A549 (cell line): ENCODE data around the gene CXCL5.

Experiments used
- CHD2 ChIP-seq: fragments of 150-350 bp; IDR thresholded peaks from 2 replicates; pipeline ENCODE4 v1.6.1; 2014; ENCODE audit warnings: low read length; ENCODE audit not compliant: partially characterized antibody
- HDAC2 ChIP-seq: fragments of 200-600 bp; sonication (generic); IDR thresholded peaks from 2 replicates; pipeline ENCODE4 v1.6.1; 2016
- MAFK ChIP-seq: fragments of 450-650 bp; IDR thresholded peaks from 2 replicates; pipeline ENCODE4 v1.6.1; 2014; ENCODE audit not compliant: partially characterized antibody
- PHF8 ChIP-seq: fragments of 200-600 bp; sonication (generic); IDR thresholded peaks from 2 replicates; pipeline ENCODE4 v1.6.1; 2016; ENCODE audit warnings: low read depth, mild to moderate bottlenecking, antibody characterized with exemption, moderate library complexity, borderline replicate concordance
- RAD21 ChIP-seq, 2 experiments: fragments of >200 bp in 1 of 2; sonication (Bioruptor Twin) in 1 of 2; formaldehyde crosslinking in 1 of 2; IDR thresholded peaks in 1 of 2; conservative IDR thresholded peaks in 1 of 2; 2 replicates in 1 of 2; 3 replicates in 1 of 2; pipeline ENCODE4 v1.6.1; 2012 to 2018; ENCODE audit warnings: inconsistent platforms in 1 of 2
- RFX5 ChIP-seq: fragments of 450-650 bp; IDR thresholded peaks from 2 replicates; pipeline ENCODE4 v1.7.1; 2014; ENCODE audit warnings: antibody characterized with exemption, mild to moderate bottlenecking, moderate library complexity
- TF ChIP-seq, protein P1 (sequence below): fragments of >200 bp; sonication (Bioruptor Twin); formaldehyde crosslinking; IDR thresholded peaks from 3 replicates; pipeline ENCODE4 v1.5.1; 2016

DNA sequence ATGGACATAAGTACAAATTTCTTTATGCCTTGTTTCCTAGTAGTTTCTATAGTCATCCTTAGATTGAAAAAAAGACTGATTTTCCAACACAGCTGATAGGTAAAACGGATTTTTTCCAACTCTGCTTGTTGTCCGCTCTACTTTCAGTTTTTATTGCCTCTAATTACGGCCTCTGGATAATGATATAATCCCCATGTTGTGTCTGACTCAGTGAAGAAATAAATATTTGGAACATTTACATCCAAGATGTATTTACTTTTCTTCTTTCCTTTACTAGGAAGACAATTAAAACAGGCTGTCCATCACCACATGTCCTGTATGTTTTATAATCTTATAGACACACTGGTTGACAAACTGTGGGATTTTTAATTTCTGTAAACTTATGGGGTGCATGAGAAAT is 46.8 kb upstream of the CXCL5 start:
- TF ChIP-seq HDAC2 (no peak), PHF8 (no peak), MAFK (no peak), RFX5 (no peak), CHD2 (no peak), RAD21 (conservative IDR thresholded peaks at IDR 0.05 in 1 of 2, IDR thresholded peaks at IDR 0.05 in 1 of 2) (no peak)
- TF ChIP-seq, protein P1, sequence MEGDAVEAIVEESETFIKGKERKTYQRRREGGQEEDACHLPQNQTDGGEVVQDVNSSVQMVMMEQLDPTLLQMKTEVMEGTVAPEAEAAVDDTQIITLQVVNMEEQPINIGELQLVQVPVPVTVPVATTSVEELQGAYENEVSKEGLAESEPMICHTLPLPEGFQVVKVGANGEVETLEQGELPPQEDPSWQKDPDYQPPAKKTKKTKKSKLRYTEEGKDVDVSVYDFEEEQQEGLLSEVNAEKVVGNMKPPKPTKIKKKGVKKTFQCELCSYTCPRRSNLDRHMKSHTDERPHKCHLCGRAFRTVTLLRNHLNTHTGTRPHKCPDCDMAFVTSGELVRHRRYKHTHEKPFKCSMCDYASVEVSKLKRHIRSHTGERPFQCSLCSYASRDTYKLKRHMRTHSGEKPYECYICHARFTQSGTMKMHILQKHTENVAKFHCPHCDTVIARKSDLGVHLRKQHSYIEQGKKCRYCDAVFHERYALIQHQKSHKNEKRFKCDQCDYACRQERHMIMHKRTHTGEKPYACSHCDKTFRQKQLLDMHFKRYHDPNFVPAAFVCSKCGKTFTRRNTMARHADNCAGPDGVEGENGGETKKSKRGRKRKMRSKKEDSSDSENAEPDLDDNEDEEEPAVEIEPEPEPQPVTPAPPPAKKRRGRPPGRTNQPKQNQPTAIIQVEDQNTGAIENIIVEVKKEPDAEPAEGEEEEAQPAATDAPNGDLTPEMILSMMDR = no peak
